ENCODE results near the gene LAMB1. TPM values are rescaled to one million over a fixed set of nuclear protein-coding genes. Genes with fewer than 3 reads are reported as not detected.

LAMB1 gene
- total and polyA plus RNA-seq, 9 donors: 233 to 692 (median 529) TPM

GRCh38 chr7:107939573-107940489 lies 63.1 kb downstream of the LAMB1 start:
- Histone ChIP-seq H3K9me3 (replicated peaks; ENCODE audit: control insufficient read depth, low read depth, low read length) (no peaks in the 10 kb centered on the region), H3K4me1 (ENCODE audit: control insufficient read depth, insufficient read depth, low read length) (peaks cover 29% of the 10 kb centered on the region), H3K4me3 (ENCODE audit: low read length) (no peak overlapping the region), H3K27ac (ENCODE audit: low read length) (peak overlapping the region; percentile 57), H3K36me3 (ENCODE audit: control insufficient read depth, insufficient read depth, low read length) (peaks cover 64% of the 10 kb centered on the region), H3K27me3 (ENCODE audit: control insufficient read depth, insufficient read depth, low read length) (no peaks in the 10 kb centered on the region)
- DNase-seq: peak; percentile 70
- WGBS (ENCODE audit: insufficient coverage): 65% methylated on average over 15 of the region's 16 CpGs

- peak; percentile 83 for DNase-seq
- peaks cover 25% of the 10 kb centered on the region for H3K4me1 ChIP-seq (ENCODE audit: control insufficient read depth, insufficient read depth, low read length)
- H3K27ac ChIP-seq (ENCODE audit: low read length): peak overlapping the region; percentile 57
- H3K9me3 ChIP-seq (replicated peaks; ENCODE audit: control insufficient read depth, low read depth, low read length): no peaks in the 10 kb centered on the region
- no peak overlapping the region for H3K4me3 ChIP-seq (ENCODE audit: low read length)
- H3K27me3 ChIP-seq (ENCODE audit: control insufficient read depth, insufficient read depth, low read length): no peaks in the 10 kb centered on the region
- 21% methylated on average over 4 of the region's 6 CpGs for WGBS (ENCODE audit: insufficient coverage)
- peaks cover 58% of the 10 kb centered on the region for H3K36me3 ChIP-seq (ENCODE audit: control insufficient read depth, insufficient read depth, low read length)
These were observed 64.3 kb downstream of the LAMB1 start for GRCh38 chr7:107938456-107939250.

- WGBS (ENCODE audit: insufficient coverage): no CpG with 5 or more reads among the region's 1 CpG
- H3K4me1 ChIP-seq (ENCODE audit: control insufficient read depth, insufficient read depth, low read length): peaks cover 27% of the 10 kb centered on the region
- H3K27ac ChIP-seq (ENCODE audit: low read length): peak overlapping the region; percentile 1
- H3K36me3 ChIP-seq (ENCODE audit: control insufficient read depth, insufficient read depth, low read length): peaks cover 57% of the 10 kb centered on the region
- no peaks in the 10 kb centered on the region for H3K9me3 ChIP-seq (replicated peaks; ENCODE audit: control insufficient read depth, low read depth, low read length)
- DNase-seq: peak; percentile 77
- no peak overlapping the region for H3K4me3 ChIP-seq (ENCODE audit: low read length)
- no peaks in the 10 kb centered on the region for H3K27me3 ChIP-seq (ENCODE audit: control insufficient read depth, insufficient read depth, low read length)
These were observed 65.4 kb downstream of the LAMB1 start for GRCh38 chr7:107937531-107937930.

DNA sequence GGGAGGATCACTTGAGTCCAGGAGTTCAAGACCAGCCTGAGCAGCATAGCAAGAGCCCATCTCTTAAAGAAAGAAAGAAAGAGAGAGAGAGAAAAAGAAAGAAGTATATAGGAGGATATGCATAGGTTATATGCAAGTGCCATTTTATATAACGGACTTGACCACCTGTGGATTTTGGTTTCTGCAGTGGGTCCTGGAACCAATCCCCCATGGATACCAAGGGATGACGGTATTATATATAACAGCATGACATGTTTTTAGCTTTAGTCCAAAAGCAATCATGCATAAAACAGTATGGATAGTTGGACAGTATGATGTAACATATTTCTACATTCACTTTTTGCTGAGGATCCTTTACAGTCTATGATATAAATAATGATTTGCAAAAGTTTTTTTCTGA lies 66.6 kb downstream of the LAMB1 start:
- Histone ChIP-seq H3K27me3 (ENCODE audit: control insufficient read depth, insufficient read depth, low read length) (no peaks in the 10 kb centered on the region), H3K36me3 (ENCODE audit: control insufficient read depth, insufficient read depth, low read length) (peaks cover 58% of the 10 kb centered on the region), H3K4me1 (ENCODE audit: control insufficient read depth, insufficient read depth, low read length) (peaks cover 33% of the 10 kb centered on the region), H3K27ac (ENCODE audit: low read length) (no peak overlapping the region), H3K4me3 (ENCODE audit: low read length) (no peak overlapping the region), H3K9me3 (replicated peaks; ENCODE audit: control insufficient read depth, low read depth, low read length) (no peaks in the 10 kb centered on the region)
- DNase-seq: no peak
- 56% methylated on average over 1 of the region's 2 CpGs for WGBS (ENCODE audit: insufficient coverage)

DNA sequence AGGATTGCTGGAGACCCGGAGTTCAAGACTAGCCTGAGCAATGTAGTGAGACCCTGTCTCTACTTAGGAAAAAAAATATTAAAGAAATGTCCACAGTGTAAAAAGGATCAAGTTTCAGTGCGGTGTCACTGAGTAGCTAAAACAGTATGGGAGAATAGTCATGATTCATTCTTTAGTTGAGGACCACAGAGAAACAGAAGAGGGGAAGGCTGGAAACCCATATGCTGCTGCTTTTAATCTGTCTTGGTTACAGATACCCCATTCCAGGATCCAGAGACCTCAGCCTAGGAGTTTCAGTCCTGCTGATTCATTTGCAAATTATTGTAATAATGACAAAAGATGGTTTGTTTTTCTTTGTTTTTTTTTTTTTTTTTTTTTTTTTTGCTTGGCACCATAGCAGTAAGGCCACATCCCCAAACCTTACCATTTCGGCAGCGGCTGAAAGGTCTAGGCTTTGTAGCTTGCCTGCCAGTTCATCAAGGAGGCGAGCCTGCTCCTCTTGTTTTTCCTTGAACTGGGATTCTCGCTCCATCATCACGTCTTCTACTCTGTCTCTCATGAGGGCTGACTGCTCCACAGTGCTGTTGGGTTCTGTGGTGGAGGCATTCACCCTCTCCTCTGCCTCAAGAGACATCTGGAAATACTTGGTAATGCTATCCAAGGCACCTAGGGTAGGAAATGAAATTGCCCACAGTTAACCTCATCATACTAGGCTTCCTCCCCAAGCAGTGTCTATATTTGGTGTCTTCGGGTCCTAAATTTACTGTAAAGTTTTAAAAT lies 67.8 kb downstream of the LAMB1 start:
- WGBS (ENCODE audit: insufficient coverage): 50% methylated on average over 1 of the region's 8 CpGs
- no peaks in the 10 kb centered on the region for H3K9me3 ChIP-seq (replicated peaks; ENCODE audit: control insufficient read depth, low read depth, low read length)
- H3K27me3 ChIP-seq (ENCODE audit: control insufficient read depth, insufficient read depth, low read length): no peaks in the 10 kb centered on the region
- no peak for DNase-seq
- H3K36me3 ChIP-seq (ENCODE audit: control insufficient read depth, insufficient read depth, low read length): peaks cover 56% of the 10 kb centered on the region
- no peak overlapping the region for H3K4me3 ChIP-seq (ENCODE audit: low read length)
- peaks cover 32% of the 10 kb centered on the region for H3K4me1 ChIP-seq (ENCODE audit: control insufficient read depth, insufficient read depth, low read length)
- no peak overlapping the region for H3K27ac ChIP-seq (ENCODE audit: low read length)

- Histone ChIP-seq H3K27me3 (ENCODE audit: control insufficient read depth, insufficient read depth, low read length) (no peaks in the 10 kb centered on the region), H3K4me1 (ENCODE audit: control insufficient read depth, insufficient read depth, low read length) (peaks cover 16% of the 10 kb centered on the region), H3K36me3 (ENCODE audit: control insufficient read depth, insufficient read depth, low read length) (peaks cover 52% of the 10 kb centered on the region), H3K27ac (ENCODE audit: low read length) (no peak overlapping the region), H3K9me3 (replicated peaks; ENCODE audit: control insufficient read depth, low read depth, low read length) (no peaks in the 10 kb centered on the region), H3K4me3 (ENCODE audit: low read length) (no peak overlapping the region)
- WGBS (ENCODE audit: insufficient coverage): no CpG with 5 or more reads among the region's 6 CpGs
- no peak for DNase-seq
These were observed 69.5 kb downstream of the LAMB1 start for GRCh38 chr7:107933386-107934013.

GRCh38 chr7:107932805-107933204 lies 70.2 kb downstream of the LAMB1 start:
- H3K27ac ChIP-seq (ENCODE audit: low read length): peak overlapping the region; percentile 38

GRCh38 chr7:107931740-107932515 lies 71.0 kb downstream of the LAMB1 start:
- no peaks in the 10 kb centered on the region for H3K27me3 ChIP-seq (ENCODE audit: control insufficient read depth, insufficient read depth, low read length)
- H3K36me3 ChIP-seq (ENCODE audit: control insufficient read depth, insufficient read depth, low read length): peaks cover 57% of the 10 kb centered on the region
- peaks cover 10% of the 10 kb centered on the region for H3K4me1 ChIP-seq (ENCODE audit: control insufficient read depth, insufficient read depth, low read length)
- WGBS (ENCODE audit: insufficient coverage): 9% methylated on average over 3 of the region's 5 CpGs
- no peaks in the 10 kb centered on the region for H3K9me3 ChIP-seq (replicated peaks; ENCODE audit: control insufficient read depth, low read depth, low read length)
- peak overlapping the region; percentile 52 for H3K27ac ChIP-seq (ENCODE audit: low read length)
- peak; percentile 70 for DNase-seq
- H3K4me3 ChIP-seq (ENCODE audit: low read length): no peak overlapping the region

More at GRCh38 chr7:107932805-107933204, 70.2 kb downstream of the LAMB1 start:
- WGBS (ENCODE audit: insufficient coverage): no CpG with 5 or more reads among the region's 2 CpGs
- H3K4me1 ChIP-seq (ENCODE audit: control insufficient read depth, insufficient read depth, low read length): peaks cover 14% of the 10 kb centered on the region
- H3K4me3 ChIP-seq (ENCODE audit: low read length): no peak overlapping the region
- H3K27me3 ChIP-seq (ENCODE audit: control insufficient read depth, insufficient read depth, low read length): no peaks in the 10 kb centered on the region
- H3K9me3 ChIP-seq (replicated peaks; ENCODE audit: control insufficient read depth, low read depth, low read length): no peaks in the 10 kb centered on the region
- H3K36me3 ChIP-seq (ENCODE audit: control insufficient read depth, insufficient read depth, low read length): peaks cover 54% of the 10 kb centered on the region
- DNase-seq: no peak

- Histone ChIP-seq H3K27ac (ENCODE audit: low read length) (no peak overlapping the region), H3K27me3 (ENCODE audit: control insufficient read depth, insufficient read depth, low read length) (no peaks in the 10 kb centered on the region), H3K36me3 (ENCODE audit: control insufficient read depth, insufficient read depth, low read length) (peaks cover 46% of the 10 kb centered on the region), H3K9me3 (replicated peaks; ENCODE audit: control insufficient read depth, low read depth, low read length) (no peaks in the 10 kb centered on the region), H3K4me3 (ENCODE audit: low read length) (no peak overlapping the region), H3K4me1 (ENCODE audit: control insufficient read depth, insufficient read depth, low read length) (no peaks in the 10 kb centered on the region)
- DNase-seq: peak; percentile 90
- WGBS (ENCODE audit: insufficient coverage): no CpG with 5 or more reads among the region's 1 CpG
These were observed 76.5 kb downstream of the LAMB1 start for GRCh38 chr7:107926481-107926880.

All from muscle of leg (tissue), 11 donors.